Measurements from ENCODE around the gene GNB1. TPM values are rescaled to one million over a fixed set of nuclear protein-coding genes. Genes with fewer than 3 reads are reported as not detected.

Gene GNB1
- total and polyA plus RNA-seq, 9 of the 15 experiments (the other 6 are each of a cell fraction or from before 2014, with no cell fraction given) = 34.3 to 388 (median 114) TPM

GRCh38 chr1:1782399-1783221 lies 108.3 kb downstream of the GNB1 start (continued):
- TF ChIP-seq, protein P1, sequence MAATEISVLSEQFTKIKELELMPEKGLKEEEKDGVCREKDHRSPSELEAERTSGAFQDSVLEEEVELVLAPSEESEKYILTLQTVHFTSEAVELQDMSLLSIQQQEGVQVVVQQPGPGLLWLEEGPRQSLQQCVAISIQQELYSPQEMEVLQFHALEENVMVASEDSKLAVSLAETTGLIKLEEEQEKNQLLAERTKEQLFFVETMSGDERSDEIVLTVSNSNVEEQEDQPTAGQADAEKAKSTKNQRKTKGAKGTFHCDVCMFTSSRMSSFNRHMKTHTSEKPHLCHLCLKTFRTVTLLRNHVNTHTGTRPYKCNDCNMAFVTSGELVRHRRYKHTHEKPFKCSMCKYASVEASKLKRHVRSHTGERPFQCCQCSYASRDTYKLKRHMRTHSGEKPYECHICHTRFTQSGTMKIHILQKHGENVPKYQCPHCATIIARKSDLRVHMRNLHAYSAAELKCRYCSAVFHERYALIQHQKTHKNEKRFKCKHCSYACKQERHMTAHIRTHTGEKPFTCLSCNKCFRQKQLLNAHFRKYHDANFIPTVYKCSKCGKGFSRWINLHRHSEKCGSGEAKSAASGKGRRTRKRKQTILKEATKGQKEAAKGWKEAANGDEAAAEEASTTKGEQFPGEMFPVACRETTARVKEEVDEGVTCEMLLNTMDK (IDR thresholded peaks at IDR 0.05; ENCODE audit: borderline replicate concordance, insufficient read depth, low read depth, low read length, poor library complexity, severe bottlenecking) = no peak
- TF ChIP-seq ZNF561 (CRISPR knock-in tag; conservative IDR thresholded peaks at IDR 0.05) (no peak), TAL1 (IDR thresholded peaks at IDR 0.05) (no peak), SMAD4 (CRISPR knock-in tag; conservative IDR thresholded peaks at IDR 0.05) (0 out of 2 replicates have a peak, but pooled peaks have one; percentile 36), MECOM (CRISPR knock-in tag; IDR thresholded peaks at IDR 0.05) (no peak), NFATC3 (IDR thresholded peaks at IDR 0.05) (no peak), BMI1 (IDR thresholded peaks at IDR 0.05; ENCODE audit: low read length) (no peak), ZNF507 (tag; conservative IDR thresholded peaks at IDR 0.05) (no peak), MAFF (IDR thresholded peaks at IDR 0.05; ENCODE audit: low read length) (no peak), NR3C1 (CRISPR knock-in tag; IDR thresholded peaks at IDR 0.05) (no peak), GTF3C2 (IDR thresholded peaks at IDR 0.05; ENCODE audit: borderline replicate concordance, extremely low read depth, insufficient read length) (no peak), ZBTB43 (CRISPR knock-in tag; IDR thresholded peaks at IDR 0.05) (no peak), ELF2 (CRISPR knock-in tag; IDR thresholded peaks at IDR 0.05) (no peak), KDM5B (IDR thresholded peaks at IDR 0.05; ENCODE audit: insufficient replicate concordance, low read depth, low read length) (no peak), ZHX1 (conservative IDR thresholded peaks at IDR 0.05; ENCODE audit: low read length) (no peak), ZNF134 (CRISPR knock-in tag; conservative IDR thresholded peaks at IDR 0.05) (no peak), ZNF212 (CRISPR knock-in tag; IDR thresholded peaks at IDR 0.05) (no peak), ZBTB17 (CRISPR knock-in tag; IDR thresholded peaks at IDR 0.05) (peak; percentile 9), ZNF133 (CRISPR knock-in tag; IDR thresholded peaks at IDR 0.05) (no peak)
